ENCODE results near the gene DNAJB8.

Gene DNAJB8

GRCh38 chr3:128425846-128426127, 40.9 kb downstream of the DNAJB8 start:
- no peak for DNase-seq (ENCODE audit: low read depth)

- DNase-seq (ENCODE audit: low read depth), result no peak
Measured at GRCh38 chr3:128425142-128425845, 41.4 kb downstream of the DNAJB8 start.

DNA sequence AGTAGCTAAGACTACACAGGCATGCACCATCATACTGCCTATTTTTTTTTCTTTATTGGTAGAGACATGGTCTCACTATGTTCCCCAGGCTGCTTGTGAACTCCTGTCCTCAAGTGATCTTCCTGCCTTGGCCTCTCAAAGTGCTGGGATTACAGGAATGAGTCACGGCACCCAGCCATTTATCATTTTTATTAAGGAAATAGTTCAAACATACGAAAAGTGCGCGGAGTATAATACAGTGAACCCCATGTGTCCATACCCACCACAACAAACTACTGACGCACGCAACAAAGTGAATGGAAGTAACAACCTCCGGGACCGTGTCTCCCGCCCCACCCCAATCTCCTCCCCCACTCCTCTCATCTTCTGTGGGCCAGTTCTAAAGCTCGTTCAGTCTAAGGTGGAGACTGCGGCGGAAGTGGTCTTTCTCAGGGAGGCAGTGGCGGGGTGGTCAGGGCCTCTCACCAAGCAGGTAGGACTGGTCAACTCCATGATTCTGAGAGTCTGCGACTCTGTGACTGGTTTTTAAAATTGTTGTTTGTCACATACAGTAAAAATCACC, 42.1 kb downstream of the DNAJB8 start:
- no peak for DNase-seq (ENCODE audit: low read depth)

DNA sequence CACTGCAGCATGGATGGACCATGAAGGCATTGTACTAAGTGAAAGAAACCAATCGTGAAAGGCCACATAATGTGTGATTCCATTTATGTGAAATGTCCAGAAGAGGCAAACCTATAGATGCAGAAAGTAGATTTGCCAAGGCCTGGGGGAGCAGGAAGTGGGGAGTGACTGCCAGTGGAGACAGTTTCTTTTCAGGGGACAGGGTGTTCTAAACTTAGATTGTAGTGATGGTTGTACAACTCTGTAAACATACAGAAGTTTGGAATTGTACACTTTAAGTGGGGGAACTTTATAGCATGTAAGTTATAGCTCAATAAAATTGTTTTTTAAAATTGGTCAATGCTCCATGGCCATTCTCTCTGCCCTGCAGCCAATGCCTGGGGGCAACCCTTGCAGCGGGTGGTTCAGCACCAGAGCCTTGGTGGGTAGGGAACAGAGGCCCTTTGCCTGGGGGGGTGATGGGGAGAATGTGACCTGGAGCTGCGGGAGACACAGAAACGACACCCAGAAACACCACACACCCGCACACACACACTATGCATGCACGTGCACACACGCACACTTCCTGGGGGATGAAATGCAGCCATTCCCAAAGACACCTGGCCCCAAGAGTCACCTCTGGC, 43.1 kb downstream of the DNAJB8 start:
- DNase-seq (ENCODE audit: low read depth), result no peak

- no peak for DNase-seq (ENCODE audit: low read depth)
Measured at GRCh38 chr3:128422762-128423524, 43.7 kb downstream of the DNAJB8 start.

- no peak for DNase-seq (ENCODE audit: low read depth)
Measured at GRCh38 chr3:128421966-128422365, 44.7 kb downstream of the DNAJB8 start.

DNA sequence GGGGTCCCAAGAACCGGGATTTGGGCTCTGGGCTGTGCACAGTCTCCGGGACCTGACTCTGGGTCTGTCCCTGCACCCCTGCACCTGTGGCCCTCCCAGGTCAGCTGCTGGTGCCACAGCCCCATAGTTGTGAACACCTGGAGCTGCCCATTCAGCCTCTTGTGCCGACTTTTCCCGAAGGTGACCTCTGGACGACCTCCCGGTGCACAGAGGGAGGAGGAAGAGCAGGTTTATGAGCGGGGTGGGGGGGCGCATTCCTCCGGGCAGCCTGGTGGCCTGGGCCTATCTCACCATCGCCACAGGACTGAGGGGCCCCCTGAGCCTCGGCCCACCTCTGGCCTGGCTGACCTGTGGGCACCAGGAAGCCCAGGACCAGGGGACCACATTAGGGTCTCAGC, 45.3 kb downstream of the DNAJB8 start:
- DNase-seq (ENCODE audit: low read depth), result no peak

- no peak for DNase-seq (ENCODE audit: low read depth)
Measured at GRCh38 chr3:128420720-128421438, 45.8 kb downstream of the DNAJB8 start.

DNA sequence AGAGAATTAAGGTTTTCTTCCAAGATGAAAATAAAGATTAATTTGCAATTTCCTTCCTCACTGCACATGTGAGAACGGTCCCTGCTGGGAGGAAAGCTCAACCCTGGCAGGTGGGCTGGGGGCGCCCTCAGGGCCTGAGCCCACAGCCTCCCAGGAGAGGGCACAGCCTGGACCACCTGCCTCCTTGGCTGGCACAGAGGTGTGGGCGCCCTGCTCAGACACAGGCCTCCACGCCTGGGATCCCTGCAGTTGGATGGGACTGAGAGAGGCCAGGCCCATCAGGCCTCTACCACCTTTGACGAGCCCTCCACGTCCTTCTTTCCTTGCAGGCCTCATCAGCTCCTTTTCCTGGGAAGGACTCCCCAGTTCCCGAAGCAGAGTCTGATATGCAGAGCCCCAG, 46.4 kb downstream of the DNAJB8 start:
- DNase-seq (ENCODE audit: low read depth), result no peak

DNA sequence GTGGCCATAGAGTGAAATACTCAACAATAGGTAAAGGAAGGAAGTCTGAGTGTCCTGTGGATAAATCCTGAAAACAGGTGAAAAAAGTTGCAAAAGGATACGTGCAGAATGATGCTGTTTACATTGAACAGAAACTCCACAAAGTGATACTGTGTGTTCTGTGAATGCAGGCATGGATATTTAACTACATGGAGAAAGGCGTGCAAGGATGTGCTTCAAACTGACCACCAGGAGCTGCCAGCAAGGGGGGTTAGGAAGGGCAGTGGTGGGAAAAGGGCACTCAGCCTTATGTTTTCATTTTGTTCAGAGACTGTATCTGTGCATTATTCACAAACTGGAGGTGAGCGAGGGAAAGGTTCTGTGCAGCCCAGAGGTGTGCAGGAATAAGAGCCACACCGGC, 47.4 kb downstream of the DNAJB8 start:
- DNase-seq (ENCODE audit: low read depth), result no peak

- no peak for DNase-seq (ENCODE audit: low read depth)
Measured at GRCh38 chr3:128418900-128419299, 47.8 kb downstream of the DNAJB8 start.

DNA sequence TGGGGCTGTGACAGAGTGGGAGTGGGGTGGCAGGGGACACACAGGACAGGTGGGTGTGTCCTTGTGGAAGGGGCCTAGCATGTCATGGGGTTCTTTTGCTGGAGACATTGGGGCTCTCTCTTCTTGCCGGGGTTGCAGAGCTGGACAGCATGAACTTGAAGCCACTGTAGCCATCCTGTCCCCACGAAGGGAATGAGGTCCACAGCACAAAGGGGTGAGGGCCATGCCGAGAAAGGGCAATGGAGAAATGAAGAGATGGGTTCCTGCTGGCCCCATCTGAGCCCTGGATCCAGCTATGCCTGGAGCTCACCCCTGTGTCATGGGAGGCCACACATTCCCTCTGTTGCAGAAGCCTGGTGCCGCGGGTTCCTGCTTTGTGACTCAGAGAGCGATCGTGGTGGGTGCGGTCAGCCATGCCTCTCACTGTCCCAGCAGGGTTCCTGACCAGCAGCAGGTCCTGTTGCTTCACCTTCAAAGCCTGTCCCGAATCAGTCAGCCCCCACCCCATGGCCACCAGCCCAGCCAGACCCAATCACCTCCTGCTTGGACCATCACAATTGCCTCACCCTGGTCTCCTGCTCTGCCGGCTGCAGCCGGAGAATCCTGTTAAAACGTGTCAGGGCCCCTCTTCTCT, 50.0 kb downstream of the DNAJB8 start:
- DNase-seq (ENCODE audit: low read depth), result no peak

GRCh38 chr3:128415773-128416577, 50.7 kb downstream of the DNAJB8 start:
- no peak for DNase-seq (ENCODE audit: low read depth)

DNA sequence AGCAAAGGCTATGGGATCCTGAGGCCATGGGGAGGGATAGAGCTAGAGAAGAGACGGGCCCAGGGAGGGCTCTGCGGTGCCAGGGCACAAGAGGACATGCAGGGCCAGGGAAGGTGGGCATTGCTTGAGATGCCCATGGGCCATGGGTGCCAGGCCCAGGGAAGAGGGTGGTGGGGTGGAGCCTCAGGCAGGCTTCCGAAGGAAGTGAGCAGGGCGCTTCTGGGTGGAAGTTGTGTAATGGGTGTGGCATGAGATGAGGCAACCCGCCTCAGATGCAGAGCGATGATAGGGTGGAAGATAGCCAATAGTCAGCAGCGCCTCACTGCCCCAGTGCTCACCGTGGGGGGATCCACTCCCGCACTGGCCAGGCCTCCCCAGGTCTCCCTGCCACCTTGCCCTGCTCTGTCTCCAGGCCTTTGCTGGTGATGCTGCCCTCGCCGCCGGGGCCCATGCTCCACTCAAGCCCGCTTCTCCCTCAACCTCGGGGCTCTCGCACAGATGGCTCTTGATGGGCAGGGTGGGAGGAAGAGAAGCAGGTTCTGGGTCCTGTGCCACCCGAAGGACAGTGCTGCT, 51.4 kb downstream of the DNAJB8 start:
- DNase-seq (ENCODE audit: low read depth), result no peak

DNA sequence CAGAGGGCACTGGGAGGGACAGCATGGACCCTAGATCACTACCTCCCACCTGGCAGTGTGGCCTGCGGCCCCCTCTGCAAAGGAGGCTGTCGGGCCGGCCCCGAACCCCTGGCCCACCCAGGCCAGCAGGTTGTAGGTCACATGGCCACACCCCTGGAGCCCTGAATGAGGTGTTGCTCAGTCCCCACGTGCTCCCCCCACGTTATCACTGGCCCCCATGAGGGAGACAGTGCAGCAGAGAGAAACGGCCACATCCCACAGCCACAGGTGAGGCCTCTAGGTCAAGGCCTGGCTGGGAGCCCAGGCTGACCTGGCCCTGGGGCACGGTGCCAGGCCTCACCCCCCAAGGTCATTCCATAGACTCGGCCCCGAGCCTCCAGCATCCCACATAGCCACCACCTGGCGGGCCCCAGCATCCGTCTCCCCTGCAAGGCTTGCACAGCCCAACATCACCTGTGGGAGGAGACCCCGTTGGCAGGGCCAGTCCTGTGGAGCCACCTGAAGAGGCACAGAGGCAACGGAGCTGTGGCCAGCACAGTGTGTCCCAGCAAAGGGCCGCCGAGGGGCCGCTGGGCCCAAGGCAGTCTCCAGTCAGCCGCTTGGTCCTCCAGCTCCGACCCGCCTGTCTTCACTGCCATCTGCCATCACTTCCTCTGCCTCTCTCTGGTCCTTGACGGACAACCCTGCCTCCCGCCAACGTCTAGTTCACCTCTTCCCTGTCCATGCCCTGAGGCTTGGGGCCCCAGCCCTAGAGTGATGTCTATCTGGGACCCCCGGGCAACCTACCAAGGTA, 53.1 kb downstream of the DNAJB8 start:
- no peak for DNase-seq (ENCODE audit: low read depth)

DNA sequence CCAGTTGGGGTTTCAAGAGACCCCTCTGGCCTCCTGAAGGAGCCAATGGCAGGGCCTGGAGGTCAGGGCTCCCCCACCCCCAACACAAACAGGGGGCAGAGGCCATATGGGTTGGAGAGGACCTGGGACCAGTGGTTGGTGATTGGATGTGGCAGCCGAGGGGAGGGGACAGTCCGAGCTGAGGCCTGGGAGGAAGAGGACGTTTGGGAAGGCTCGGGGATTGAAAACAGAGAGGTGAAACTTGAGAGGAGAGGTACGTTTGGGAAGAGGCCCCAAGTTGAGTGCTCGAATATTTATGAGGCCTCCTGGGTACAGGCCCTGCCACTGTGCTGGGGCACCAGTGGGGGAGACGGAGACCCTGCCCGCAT, 53.7 kb downstream of the DNAJB8 start:
- no peak for DNase-seq (ENCODE audit: low read depth)
